Measurements from ENCODE around the gene AFF3.

AFF3 gene

GRCh38 chr2:99617811-99618210 is 524.6 kb downstream of the AFF3 start:
- TF ChIP-seq FOXP2 (optimal IDR thresholded peaks at IDR 0.05; ENCODE audit: borderline replicate concordance, extremely low read depth, extremely low read length, insufficient read depth): no peak
- no peak for TF ChIP-seq POLR2AphosphoS5 (IDR thresholded peaks at IDR 0.05; ENCODE audit: low read depth, low read length)
- no peak for TF ChIP-seq TAF1 (IDR thresholded peaks at IDR 0.05; ENCODE audit: borderline replicate concordance, insufficient read depth, low read length)
- no peak for TF ChIP-seq REST (IDR thresholded peaks at IDR 0.05; ENCODE audit: insufficient read depth in 1 of 2, low read depth in 2 of 2, low read length in 2 of 2)
- TF ChIP-seq SIN3A (IDR thresholded peaks at IDR 0.05; ENCODE audit: borderline replicate concordance, insufficient read depth, low read length): no peak

GRCh38 chr2:99615247-99615771 is 527.1 kb downstream of the AFF3 start:
- no peak for TF ChIP-seq TAF1 (IDR thresholded peaks at IDR 0.05; ENCODE audit: borderline replicate concordance, insufficient read depth, low read length)
- TF ChIP-seq SIN3A (IDR thresholded peaks at IDR 0.05; ENCODE audit: borderline replicate concordance, insufficient read depth, low read length): no peak
- TF ChIP-seq POLR2AphosphoS5 (IDR thresholded peaks at IDR 0.05; ENCODE audit: low read depth, low read length): no peak
- no peak for TF ChIP-seq FOXP2 (optimal IDR thresholded peaks at IDR 0.05; ENCODE audit: borderline replicate concordance, extremely low read depth, extremely low read length, insufficient read depth)
- TF ChIP-seq REST (IDR thresholded peaks at IDR 0.05; ENCODE audit: insufficient read depth in 1 of 2, low read depth in 2 of 2, low read length in 2 of 2): no peak

GRCh38 chr2:99613980-99614379 is 528.4 kb downstream of the AFF3 start:
- TF ChIP-seq SIN3A (IDR thresholded peaks at IDR 0.05; ENCODE audit: borderline replicate concordance, insufficient read depth, low read length) (no peak), FOXP2 (optimal IDR thresholded peaks at IDR 0.05; ENCODE audit: borderline replicate concordance, extremely low read depth, extremely low read length, insufficient read depth) (no peak)

GRCh38 chr2:99611786-99612185 is 530.6 kb downstream of the AFF3 start:
- TF ChIP-seq REST (IDR thresholded peaks at IDR 0.05; ENCODE audit: insufficient read depth in 1 of 2, low read depth in 2 of 2, low read length in 2 of 2): no peak
- TF ChIP-seq FOXP2 (optimal IDR thresholded peaks at IDR 0.05; ENCODE audit: borderline replicate concordance, extremely low read depth, extremely low read length, insufficient read depth): no peak
- no peak for TF ChIP-seq TAF1 (IDR thresholded peaks at IDR 0.05; ENCODE audit: borderline replicate concordance, insufficient read depth, low read length)
- TF ChIP-seq SIN3A (IDR thresholded peaks at IDR 0.05; ENCODE audit: borderline replicate concordance, insufficient read depth, low read length): no peak
- TF ChIP-seq POLR2AphosphoS5 (IDR thresholded peaks at IDR 0.05; ENCODE audit: low read depth, low read length): no peak

GRCh38 chr2:99611034-99611433 is 531.4 kb downstream of the AFF3 start:
- TF ChIP-seq FOXP2 (optimal IDR thresholded peaks at IDR 0.05; ENCODE audit: borderline replicate concordance, extremely low read depth, extremely low read length, insufficient read depth) (no peak), TAF1 (IDR thresholded peaks at IDR 0.05; ENCODE audit: borderline replicate concordance, insufficient read depth, low read length) (no peak), REST (IDR thresholded peaks at IDR 0.05; ENCODE audit: insufficient read depth in 1 of 2, low read depth in 2 of 2, low read length in 2 of 2) (no peak), POLR2AphosphoS5 (IDR thresholded peaks at IDR 0.05; ENCODE audit: low read depth, low read length) (no peak), SIN3A (IDR thresholded peaks at IDR 0.05; ENCODE audit: borderline replicate concordance, insufficient read depth, low read length) (no peak)

Measured in PFSK-1 (cell line).